GM12865 (cell line): ENCODE results near the gene TNPO2.

ENCODE experiments used
- DNase-seq: peaks from one replicate; pipeline ENCODE4 v3.0.0; 2010; ENCODE audit warnings: low read depth
- H3K4me3 ChIP-seq: 2 replicates; pipeline ENCODE4 v1.5.1; 2011; ENCODE audit warnings: mild to moderate bottlenecking, low read depth, low read length, control low read depth
- TF ChIP-seq, protein P1 (sequence below): IDR thresholded peaks from 2 replicates; pipeline ENCODE4 v1.5.1; 2011; ENCODE audit warnings: low read length, control low read depth, low read depth, inconsistent platforms; ENCODE audit not compliant: insufficient read depth; ENCODE audit errors: missing control alignments

The TNPO2 gene

DNA sequence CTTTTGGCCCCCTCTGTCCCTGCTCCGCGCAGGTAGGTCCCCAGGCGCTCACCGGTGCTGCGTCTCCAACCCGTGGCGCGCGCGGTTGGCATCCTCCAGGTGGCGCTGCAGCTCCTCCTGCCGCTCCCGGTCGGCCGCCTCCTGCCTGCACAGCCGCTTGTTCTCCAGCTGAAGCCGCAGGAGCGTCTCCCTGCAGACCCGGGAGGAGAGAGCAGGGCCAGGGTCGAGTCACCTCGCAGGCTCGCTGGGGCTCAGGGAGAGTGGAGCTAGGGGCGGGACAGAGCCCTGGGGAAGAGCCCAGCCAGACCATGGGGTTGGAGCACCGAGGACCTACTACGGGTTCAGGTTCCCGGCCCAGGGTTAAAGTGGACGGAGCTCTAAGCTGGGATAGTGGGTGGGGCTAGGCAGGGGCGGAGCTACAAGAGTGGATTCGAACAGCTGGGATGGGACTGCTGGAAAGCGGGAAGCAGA lies 42.4 kb upstream of the TNPO2 start:
- H3K4me3 ChIP-seq, result peak overlapping the region; percentile 28; the same call in 1 of the 2 replicates
- TF ChIP-seq, protein P1, sequence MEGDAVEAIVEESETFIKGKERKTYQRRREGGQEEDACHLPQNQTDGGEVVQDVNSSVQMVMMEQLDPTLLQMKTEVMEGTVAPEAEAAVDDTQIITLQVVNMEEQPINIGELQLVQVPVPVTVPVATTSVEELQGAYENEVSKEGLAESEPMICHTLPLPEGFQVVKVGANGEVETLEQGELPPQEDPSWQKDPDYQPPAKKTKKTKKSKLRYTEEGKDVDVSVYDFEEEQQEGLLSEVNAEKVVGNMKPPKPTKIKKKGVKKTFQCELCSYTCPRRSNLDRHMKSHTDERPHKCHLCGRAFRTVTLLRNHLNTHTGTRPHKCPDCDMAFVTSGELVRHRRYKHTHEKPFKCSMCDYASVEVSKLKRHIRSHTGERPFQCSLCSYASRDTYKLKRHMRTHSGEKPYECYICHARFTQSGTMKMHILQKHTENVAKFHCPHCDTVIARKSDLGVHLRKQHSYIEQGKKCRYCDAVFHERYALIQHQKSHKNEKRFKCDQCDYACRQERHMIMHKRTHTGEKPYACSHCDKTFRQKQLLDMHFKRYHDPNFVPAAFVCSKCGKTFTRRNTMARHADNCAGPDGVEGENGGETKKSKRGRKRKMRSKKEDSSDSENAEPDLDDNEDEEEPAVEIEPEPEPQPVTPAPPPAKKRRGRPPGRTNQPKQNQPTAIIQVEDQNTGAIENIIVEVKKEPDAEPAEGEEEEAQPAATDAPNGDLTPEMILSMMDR, result peak; percentile 85
- peak; percentile 84 for DNase-seq

DNA sequence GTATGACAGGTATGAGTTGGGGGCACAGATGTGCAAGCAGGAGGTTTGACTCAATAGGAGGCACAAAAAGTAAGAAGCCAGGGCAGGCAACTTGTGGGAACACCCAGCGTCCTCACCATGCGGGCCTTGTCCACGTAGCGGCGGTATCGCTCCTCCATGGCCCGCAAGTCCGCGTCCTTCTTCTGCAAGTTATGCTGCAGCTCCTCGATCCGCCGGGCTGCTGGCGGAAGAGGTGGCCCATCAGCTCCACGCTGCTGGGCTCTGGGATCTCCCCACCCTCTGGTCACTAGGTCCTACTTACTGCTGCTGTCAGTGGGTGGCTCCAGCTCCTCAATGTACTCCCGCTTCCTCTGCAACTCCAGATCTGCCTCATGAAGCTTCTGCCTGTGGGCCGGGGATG lies 41.0 kb upstream of the TNPO2 start:
- TF ChIP-seq, protein P1, result no peak
- H3K4me3 ChIP-seq, result no peak overlapping the region
- no peak for DNase-seq

GRCh38 chr19:12763100-12763499 lies 39.4 kb upstream of the TNPO2 start:
- TF ChIP-seq, protein P1, result no peak
- DNase-seq, result no peak
- no peak overlapping the region for H3K4me3 ChIP-seq

- no peak overlapping the region for H3K4me3 ChIP-seq
- TF ChIP-seq, protein P1, result no peak
- no peak for DNase-seq
These were observed 36.0 kb upstream of the TNPO2 start for GRCh38 chr19:12759686-12760085.

GRCh38 chr19:12757544-12758274 lies 34.0 kb upstream of the TNPO2 start:
- DNase-seq, result peak; percentile 74
- no peak overlapping the region for H3K4me3 ChIP-seq
- TF ChIP-seq, protein P1, result peak; percentile 89

DNA sequence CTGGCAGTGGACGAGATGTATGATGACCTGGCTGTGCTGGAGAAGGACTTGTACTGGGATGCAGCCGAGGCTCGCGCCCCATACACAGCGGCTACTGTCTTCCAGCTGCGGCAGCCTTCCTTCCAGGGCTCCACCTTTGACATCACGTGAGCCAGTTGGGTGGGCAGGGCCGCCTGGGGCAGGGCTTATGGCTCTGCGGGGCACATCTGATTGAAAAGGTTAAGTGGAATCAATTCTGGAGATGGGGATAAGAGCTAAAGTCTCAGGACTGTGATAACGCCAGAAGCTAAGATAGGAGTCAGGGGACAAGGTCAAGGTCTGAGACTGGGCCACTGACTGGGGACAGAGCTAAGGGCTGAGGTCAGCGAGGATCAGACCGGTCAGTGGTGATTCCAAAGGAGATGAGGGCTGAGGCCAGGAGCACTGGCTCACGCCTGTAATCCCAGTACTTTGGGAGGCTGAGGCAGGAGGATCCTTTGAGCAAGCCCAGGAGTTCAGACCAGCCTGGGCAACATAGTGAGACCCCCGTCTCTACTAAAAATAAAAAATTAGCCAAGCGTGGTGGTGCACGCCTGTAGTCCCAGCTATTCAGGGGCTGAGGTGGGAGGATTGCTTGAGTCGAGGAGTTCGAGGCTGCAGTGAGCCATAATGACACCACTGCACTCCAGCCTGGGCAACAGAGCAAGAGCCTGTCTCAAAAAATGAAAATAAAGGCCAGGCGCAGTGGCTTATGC lies 32.6 kb upstream of the TNPO2 start:
- H3K4me3 ChIP-seq, result no peak overlapping the region
- TF ChIP-seq, protein P1, result no peak
- DNase-seq, result no peak
